Measurements from ENCODE around the gene PRDM1.

PRDM1 gene

DNA sequence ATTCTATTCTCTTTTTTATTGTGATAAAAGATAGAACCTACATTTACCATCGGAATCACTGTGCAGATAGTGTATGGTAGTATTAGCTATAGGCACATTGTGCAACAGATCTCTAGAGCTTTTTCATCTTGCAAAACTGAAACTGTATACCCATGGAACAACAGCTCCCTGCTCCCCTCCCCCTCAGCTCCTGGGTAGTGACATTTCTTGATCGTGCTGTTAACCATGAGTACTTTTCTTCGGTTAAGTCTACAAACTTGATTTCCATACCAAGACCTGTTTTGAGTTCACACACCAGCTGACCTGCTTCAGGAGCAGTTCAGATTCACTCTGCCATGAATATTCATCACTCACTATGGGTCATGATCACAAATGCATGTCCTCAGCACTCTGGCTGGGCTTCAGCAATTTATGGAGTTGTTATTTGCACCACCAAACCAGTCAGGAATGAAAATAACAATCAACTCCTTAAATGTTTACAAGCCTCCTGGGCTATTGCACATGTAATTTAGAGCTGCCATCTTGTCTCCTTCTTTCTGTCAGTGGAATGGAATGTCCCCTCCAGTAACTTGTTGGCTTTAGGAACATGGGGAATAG lies 32.8 kb downstream of the PRDM1 start:
- DNase-seq: no peak

DNA sequence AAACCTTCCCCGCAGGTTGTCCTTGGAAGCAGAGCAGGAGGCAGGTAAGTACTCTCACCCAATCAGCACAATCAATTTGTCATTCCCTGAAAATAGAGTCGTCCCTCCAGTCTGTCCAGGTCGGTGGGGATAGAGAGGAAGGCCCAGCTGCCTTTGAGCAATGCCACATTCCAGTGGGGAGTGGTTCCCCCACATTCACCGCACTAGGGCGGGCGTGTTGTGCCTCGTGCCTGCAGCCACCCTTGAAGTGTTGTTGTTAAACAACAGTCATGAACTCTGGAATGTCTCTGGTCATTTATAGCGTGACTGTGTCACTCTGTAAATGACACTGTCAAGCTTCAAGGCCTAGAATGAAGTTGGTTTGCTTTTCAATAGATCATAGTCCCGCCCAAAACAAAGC lies 33.4 kb downstream of the PRDM1 start:
- DNase-seq: no peak

DNA sequence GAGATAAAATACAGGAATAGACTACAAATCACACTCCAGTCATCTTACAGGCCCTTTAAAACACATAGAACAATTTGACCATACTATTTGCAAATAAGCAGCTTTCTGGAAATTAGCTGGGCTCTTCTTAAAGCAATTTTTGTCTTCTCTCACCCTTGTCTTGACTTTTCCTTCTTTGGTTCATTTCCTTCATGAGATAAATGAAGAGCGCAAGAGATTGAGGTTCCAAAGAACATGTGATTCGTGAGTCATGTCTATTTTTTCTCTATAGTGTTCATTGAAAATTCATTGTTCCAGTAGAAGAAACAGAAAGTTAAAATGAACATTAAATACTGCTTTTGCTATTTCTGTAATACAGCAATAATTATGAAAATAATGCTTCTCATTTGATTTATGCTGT lies 33.9 kb downstream of the PRDM1 start:
- DNase-seq: no peak

DNA sequence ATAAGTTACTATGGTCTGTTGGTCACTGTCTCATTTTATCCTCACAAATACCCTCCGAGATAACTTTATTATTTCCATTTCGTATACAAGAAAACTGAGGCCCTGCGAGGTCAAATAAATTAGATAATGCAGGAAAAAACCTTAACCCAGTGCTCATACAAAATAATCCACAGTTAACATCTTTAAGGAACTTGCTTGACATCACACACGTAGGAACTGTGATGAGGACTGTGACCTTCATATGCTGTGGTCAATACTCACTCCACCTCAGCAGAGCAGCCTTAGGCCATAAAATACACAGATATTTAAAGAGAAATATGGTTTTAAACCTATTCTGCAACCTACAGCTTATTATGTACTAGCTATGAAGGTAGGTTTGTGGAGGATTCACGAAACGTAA lies 34.3 kb downstream of the PRDM1 start:
- DNase-seq: no peak

DNA sequence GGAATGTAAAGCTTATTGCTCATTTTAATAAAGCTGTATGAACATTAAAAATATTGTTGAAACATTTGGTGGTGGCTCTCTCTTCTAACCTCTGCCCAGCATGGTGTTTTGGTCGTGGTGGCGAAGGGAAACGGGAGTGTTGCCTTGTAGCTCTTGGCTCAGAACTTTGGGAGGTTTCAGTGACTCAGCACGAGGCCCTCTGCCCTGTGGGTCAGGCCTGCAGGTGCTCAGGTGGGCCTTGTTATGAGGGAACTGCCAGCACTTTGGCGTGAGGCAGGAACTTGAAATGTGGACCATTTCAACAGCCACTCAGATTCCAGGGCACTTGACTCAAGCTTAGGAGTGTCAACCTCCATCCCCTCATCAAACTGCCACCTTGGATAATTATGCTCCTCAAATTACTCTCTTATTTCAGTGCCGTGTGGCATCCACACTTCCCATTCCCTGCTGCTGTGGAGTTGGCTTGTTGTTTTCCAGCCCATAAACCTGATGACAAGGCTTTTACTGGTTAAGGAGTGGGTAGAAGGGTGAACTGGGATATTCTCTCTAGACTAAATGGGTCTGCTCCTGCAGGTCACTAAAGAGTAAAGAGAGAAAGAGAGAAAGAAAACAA lies 36.3 kb downstream of the PRDM1 start:
- no peak for DNase-seq

DNA sequence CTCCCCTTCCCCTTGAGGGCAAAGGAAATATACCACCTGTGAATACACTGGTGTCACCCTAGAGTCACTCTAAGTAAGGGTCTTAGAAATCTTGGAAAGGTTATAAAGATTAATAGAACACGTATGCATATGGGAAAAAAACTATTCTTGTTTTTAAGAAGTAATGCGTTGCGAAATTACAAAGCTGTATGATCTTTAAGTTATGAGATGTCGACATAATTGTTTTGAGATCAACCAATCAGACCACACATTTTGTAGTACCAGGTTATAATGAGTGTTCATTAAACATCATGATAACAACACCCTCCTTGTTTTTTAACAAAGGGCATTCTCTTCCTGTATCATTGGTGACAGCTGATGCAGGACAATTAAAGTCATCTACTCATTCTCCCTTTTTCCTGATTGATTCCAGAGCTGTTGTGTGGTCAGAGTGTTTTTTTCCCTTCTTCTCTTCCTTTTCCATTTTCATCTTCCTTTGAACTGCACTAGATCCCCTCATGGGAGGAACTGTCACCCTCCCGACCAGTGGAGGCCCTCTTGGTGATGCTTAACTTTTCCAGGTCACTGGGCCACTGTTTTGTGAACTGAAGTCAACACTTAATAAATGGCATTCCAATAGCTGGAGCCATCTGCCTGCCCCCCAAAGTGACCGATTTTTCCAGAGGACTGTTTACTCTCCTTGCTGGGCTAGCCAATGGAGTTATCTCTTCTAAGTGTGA lies 37.0 kb downstream of the PRDM1 start:
- no peak for DNase-seq

DNA sequence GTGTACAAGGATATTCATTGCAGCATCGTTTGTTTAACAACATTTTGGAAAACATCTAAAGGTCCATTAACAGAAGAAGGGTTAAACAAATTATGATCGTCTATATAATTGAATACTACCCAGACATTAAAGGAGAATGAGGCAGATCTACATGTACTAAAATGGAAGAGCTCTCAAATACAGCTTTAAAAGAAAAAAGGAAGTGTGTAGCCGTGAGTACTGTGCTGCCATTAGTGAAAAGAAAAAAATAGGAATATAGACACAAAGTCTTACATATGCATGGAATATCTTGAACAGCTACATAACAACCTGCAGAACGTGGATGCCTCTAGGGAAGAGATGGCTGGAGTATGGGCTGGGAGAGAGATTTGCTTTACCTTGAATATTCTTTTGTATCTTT lies 37.9 kb downstream of the PRDM1 start:
- no peak for DNase-seq

DNA sequence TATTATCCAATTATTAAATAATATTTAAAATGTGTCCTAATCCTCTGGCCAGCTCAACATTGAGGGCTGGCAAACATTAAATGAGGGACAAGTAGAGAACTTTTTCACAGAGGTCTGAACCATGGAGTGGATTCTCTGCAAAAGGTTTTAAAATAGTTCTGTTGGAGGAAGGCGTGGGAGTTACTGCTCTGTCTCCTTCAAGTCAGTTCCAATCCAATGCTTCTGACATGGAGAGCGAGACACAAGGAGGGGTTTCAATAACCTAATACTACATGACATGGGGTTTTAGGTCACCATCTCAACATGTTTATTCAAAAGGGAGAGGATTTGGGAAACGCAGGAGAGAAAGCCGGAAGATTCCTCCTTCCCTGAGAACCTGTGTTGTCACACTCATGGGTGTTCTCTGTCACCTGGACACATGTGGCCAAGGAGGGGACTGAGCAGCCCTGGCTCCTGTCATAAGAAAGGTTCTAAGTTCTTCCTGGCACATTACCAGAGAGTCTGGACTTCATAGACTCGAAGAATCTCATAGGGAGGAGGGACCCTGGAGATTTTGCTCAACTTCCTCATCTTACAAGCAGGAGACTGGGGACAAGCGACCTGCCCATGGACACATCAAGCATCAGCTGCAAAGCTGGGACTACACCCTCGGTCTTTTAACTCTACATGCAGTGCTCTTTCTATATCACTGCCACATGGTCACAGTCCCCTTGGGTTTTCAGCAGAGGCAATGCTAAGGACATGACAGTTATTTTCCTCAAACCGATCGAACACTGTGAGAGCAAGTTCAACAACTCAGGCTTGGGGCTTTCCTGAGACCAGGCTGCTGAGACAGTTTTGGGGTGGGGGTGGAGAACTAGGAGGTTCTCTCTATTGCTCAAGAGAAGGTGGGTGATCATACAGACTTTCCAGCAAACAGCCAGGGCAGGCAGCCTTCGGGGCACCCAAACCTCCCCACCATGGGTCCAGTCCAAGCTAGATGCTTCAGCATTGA lies 38.6 kb downstream of the PRDM1 start:
- DNase-seq: no peak

DNA sequence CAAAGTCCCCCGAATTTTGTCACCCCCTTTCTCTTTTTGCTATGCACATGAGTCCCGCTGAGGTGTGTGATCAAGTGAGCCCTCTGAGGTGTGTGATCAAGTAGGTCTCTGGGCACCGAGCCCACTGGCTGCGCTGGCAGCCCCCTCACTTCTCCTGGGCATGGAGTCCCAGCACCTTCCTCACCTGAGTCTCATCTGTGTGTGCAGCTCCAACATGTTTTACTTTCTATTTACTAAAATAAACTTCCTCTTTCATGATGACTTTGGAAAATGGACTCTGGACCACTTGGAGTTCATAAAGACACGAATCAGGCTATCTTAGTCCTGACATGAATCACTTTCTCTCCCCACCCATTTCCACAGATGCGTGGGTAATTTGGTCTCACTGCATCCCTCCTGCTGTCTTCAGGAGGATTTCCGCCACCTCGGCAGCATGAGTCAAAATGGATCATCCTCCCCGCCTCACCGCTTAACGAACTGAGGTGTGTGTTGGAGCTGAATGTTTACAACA lies 39.8 kb downstream of the PRDM1 start:
- no peak for DNase-seq

DNA sequence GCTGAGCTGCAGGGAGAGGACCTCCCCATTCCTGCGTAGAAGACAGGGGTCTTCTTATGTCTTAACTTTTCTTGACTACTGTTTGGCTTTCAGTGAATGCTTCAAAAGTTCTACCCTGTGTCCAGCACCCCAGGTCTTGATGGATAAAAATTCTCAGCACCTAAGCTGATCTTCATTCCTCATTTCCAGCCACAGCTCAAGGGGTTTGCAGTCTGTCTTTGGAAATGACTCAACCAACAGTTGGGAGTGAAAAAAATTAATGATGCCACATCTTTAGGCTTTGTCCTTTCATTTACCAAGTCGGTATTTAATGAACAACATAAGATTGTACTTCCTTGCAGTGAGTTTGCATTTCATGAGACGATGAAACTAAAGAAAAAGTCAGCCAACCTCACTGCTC lies 40.3 kb downstream of the PRDM1 start:
- no peak for DNase-seq

DNA sequence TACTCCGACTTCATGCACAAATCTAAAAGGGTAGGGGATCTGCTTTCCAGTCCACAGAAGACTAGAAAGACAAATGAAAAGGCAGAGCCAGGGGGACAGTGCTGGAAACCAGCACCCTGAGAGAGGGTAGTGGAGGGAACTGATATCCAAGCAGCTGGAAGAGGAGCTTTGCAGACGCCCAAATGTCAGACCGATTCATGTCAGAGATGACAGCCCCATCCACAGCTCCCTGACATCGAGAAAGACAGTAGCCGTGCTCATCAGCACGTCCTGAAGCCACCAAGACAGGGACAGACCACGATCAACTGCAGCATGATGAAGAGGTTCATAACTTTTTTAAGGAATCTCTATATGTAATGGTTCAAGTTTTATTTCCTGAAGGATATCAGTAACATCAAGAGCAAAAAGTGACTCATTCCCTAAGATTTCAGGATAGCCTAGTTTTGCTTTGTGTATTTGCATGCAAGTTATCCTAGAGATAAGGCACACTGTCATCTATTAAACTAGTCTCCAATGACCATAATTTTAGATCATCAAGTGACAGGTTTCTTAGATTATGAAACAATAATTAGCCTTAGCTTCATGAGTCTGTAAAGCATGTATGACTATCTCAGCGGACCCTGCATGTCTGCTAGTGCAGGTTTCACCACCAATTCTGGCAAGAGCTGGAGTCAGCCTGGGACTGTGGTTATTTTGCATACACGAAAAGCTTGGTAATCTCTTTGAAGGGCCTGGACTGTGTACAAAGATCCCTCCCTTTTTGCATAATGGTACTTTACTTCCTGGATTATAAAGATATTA lies 43.0 kb downstream of the PRDM1 start:
- no peak for DNase-seq

DNA sequence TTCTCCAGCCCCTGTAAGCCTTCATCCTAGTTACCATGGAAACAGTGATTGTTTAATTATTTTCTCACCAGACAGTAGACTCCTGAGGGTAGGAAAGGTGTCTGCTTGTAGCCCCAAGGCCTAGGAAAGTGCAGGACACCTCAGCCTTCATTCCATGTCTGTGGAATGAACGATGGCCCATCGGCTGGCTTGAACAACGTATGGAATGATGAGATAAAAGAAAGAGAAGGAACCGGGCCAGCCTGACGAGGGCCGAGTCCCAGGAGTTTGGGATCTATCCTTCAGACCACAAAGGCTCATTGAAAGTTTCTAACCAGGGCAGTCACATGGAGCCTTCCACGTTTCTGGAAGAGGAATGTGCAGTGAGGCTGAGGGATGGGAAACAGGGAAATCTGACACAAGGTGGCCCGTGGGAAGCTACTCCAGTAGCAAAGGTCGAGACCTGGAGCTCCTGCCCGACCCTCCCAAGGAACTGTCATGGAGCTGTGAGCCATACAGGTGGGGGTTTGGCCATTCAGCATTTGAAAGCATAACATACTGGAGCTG lies 46.1 kb downstream of the PRDM1 start:
- no peak for DNase-seq

DNA sequence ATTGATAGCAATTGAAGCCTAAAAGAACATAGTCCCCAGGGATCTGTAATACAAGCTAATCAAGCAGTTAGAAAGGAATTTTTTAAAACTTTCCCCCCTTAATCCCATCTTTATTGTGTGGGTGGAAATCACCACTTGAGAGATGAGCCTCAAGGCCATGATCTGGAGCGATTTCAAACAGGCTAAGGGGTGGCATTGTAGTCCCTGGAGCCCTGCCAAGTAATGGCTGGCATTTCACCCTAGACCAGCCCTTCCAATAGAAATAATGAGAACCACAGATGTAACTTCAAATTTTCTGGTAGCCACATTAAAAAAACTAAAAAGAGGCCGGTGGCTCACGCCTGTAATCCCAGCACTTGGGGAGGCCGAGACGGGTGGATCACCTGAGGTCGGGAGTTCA lies 46.9 kb downstream of the PRDM1 start:
- DNase-seq: no peak

DNA sequence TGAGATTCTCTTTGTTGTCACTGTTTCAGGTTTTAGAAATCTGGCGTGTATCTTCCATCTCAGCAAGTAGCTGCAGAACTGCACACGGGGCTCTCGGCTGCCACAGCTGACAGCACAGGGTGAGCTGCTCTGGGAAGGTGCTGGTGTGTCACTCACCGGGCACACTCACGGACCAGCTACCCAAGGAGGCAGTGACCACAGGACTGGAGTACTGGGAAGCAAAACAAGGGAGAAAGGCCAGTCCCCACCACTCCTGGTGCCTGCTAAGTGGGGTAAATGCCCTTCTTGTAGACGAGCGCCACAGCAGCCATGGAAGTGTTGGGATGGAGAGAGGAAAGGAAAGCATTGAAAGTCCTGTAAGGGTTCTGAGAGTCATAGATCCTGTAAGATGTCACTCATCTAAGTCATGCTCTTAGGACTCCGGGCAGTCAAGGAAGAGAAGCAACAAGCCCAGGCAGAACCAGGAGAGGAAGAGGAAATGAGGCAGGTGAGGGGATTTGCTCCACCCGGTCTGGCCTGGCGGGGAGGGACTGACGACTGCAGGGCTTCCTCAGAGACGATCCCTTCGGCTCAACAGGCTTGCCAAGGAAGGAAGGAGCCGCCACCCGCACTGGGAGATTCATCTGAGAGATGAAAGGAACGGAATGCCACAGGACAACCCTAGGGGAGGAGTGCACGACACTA lies 48.1 kb downstream of the PRDM1 start:
- no peak for DNase-seq

DNA sequence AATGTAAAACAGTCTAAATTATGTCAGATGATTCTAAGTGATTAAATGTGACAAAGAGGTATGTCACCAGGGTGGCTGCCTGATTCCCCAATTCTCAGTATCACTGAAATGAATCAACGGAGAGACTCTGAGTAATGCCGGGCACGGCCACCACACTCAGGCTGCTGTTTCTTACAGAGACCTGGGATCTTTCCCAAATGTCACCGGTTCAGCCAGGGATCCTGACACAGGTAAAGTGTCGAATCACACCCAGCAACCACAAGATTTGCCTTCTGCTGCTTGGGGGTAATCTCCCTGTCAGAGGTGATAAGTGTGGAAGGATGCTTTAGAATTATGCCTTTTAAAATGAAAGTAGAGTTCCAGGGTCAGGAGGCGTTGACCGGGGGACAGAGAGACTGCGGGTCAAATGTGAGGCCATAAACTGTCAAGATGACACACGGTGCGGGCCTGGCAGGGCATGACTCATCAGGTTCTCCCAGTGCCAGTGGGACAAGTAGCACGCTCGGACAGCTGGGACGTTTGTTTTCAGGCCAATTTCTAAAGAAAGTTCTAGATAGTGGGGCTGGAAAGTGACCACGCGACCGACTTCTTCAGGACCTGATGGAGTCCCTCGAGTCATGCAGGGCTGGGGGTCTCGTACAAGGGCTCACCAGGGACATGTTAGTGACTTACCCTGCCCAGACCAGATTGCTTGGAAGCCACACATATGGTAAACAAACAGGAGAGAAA lies 48.9 kb downstream of the PRDM1 start:
- no peak for DNase-seq

DNA sequence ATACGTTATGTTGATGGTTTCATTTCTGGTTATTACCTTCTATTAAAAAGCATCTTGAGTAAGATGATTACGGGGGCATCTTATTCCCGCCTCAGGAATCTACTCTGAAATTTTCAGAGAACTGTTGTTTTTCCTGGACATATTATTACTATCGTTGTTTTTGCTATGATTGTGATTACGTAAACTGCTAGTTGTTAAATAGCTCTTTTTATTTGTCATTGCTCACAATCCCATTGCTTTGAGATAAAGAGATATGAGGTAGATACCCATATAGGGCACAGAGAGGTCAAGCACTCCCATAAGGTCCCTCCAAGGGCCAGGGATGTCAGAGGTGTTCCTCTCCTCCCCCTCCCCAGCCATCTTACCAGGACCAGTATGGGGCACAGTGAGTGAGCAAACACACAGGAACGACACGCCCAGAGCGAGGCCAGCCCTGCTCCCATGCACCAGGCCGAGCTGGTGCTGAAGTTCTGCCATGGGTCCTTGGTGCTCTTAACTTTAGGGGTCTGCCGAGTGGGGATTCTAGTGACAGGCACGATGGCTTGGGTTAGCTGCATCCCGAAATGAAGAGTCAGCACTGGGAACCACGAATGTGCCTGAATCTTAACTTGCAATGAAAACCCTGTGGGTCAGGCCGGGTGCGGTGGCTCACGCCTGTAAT lies 49.9 kb downstream of the PRDM1 start:
- no peak for DNase-seq

DNA sequence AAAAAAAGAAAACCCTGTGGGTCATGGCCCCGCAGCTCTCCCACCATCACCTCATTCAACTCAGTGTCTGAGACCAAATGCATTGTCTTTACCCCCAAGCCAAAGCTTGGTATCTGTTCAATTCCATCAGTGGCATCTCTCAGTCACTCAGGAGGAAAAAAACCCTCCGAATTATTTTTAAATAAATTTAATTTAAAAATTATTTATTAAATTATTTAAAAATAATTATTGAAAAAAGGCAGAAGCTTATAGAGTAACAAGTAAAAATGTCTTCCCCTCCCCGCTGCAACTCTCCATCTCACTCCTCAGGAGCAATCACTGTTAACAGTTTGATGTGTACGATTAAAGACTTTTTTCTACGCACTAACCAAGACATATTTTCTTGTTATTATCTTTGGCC lies 50.7 kb downstream of the PRDM1 start:
- DNase-seq: no peak

DNA sequence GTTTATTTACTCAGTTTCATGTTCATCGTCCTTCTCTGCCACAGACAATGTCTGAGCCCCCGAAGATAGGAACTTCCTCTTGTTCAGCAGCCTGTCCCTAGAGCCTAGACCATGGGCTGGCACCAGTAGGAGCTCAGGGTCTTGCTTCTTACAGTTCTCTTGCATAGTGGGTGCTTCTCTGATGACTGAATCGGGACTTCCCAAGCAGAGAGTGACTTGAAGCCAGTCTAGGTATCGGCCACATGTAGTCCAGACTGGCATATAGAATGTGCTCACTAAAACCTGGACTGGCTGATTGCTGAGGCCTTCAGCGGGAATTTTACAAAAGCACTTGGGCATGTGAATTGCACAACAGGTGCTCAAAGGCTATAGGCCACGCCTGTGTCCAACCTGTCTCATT lies 52.0 kb downstream of the PRDM1 start:
- DNase-seq: no peak

DNA sequence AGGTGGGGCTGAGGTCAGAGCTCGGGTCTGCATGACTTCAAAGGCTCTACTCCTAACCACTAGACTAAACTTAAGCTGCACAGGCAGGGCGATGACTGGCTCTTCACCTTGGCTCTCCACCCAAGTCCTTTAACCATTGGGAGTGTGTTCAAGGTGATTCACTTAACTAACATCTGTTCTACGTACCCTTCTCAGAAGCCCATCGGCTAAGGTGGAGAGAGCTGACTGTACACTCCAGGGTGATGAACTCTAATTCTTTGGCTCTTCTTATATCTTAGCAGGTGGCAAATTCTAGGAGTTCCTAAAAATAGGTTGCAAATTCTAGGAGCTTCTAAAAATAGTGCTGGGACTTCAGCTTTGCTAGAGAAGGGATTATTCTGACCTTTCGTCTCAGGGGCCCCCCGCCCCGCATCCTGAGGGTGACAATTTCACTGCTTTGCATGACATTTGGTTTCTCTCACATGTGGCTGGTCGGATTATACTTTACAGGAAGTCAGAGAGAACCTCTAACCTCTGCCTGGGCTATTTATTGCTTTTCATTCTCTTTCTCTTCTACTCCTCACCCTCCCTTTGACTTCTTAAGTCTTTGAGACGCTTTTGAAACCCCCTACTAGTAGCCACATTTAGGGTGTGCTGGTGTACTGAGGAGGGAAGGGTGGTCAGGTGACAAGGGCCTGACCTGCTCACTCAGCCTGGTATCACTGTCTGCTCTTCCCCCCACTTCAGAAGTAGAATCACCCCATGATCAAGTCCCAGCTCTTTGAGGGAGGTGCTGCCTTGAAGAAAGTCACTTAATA lies 55.5 kb downstream of the PRDM1 start:
- DNase-seq: no peak

Measured in NCI-H446 treated with DMSO at 0.1 percent for 48 hours (cell line).